WTC11 (cell line): ENCODE results near the gene TDRD1. TPM values are rescaled to one million over a fixed set of nuclear protein-coding genes. Genes with fewer than 3 reads are reported as not detected.

Experiments used
- ATAC-seq: fragments of 200-7000 bp; cut with Tn5 transposase; 2 replicates; pipeline ENCODE4 v1.10.0; 2021; ENCODE audit warnings: mild to moderate bottlenecking, moderate library complexity
- CTCF ChIA-PET: fragments of 300-600 bp; sonication (Branson Sonifier 250); formaldehyde crosslinking; loops from one replicate; lab custom pipeline; 2021; ENCODE audit warnings: antibody characterized with exemption; lab: Charles Lee
- POLR2A ChIA-PET: fragments of 350-600 bp; sonication (Branson Sonifier 250); formaldehyde crosslinking; loops from one replicate; lab custom pipeline; 2021; ENCODE audit warnings: antibody characterized with exemption; lab: Charles Lee
- DNase-seq: peaks from one replicate; pipeline ENCODE4 v3.0.0; 2021; ENCODE audit warnings: low spot score
- H3K27ac Mint-ChIP-seq: 2 replicates; pipeline ENCODE4 v1.8.0; 2021; ENCODE audit warnings: mixed read lengths
- H3K27me3 Mint-ChIP-seq: 2 replicates; pipeline ENCODE4 v1.8.0; 2021; ENCODE audit warnings: low read depth, mild to moderate bottlenecking, moderate library complexity, mixed read lengths
- H3K36me3 Mint-ChIP-seq: 2 replicates; pipeline ENCODE4 v1.8.0; 2021; ENCODE audit warnings: mixed read lengths
- H3K4me1 Mint-ChIP-seq: 2 replicates; pipeline ENCODE4 v1.8.0; 2022; ENCODE audit warnings: mixed read lengths
- H3K4me3 Mint-ChIP-seq: 2 replicates; pipeline ENCODE4 v1.8.0; 2021; ENCODE audit warnings: mild to moderate bottlenecking, moderate library complexity, mixed read lengths
- H3K9me3 Mint-ChIP-seq: 2 replicates; pipeline ENCODE4 v1.8.0; 2021; ENCODE audit warnings: mixed read lengths
- ARID4B ChIP-seq: sonication (generic); formaldehyde crosslinking; IDR thresholded peaks from 2 replicates; pipeline ENCODE4 v1.8.0; 2023; ENCODE audit warnings: missing genetic modification reagents, mild to moderate bottlenecking, borderline replicate concordance
- CREB1 ChIP-seq: sonication (generic); formaldehyde crosslinking; IDR thresholded peaks from 2 replicates; pipeline ENCODE4 v1.8.0; 2023; ENCODE audit warnings: mild to moderate bottlenecking, missing genetic modification reagents
- FOXK1 ChIP-seq: sonication (generic); formaldehyde crosslinking; IDR thresholded peaks from 2 replicates; pipeline ENCODE4 v1.8.0; 2022; ENCODE audit warnings: mild to moderate bottlenecking, moderate library complexity, missing genetic modification reagents
- FOXP4 ChIP-seq: sonication (generic); formaldehyde crosslinking; IDR thresholded peaks from 2 replicates; pipeline ENCODE4 v1.8.0; 2022; ENCODE audit warnings: mild to moderate bottlenecking, missing genetic modification reagents
- JUN ChIP-seq: sonication (generic); formaldehyde crosslinking; IDR thresholded peaks from 2 replicates; pipeline ENCODE4 v1.8.0; 2023; ENCODE audit warnings: mild to moderate bottlenecking, missing genetic modification reagents
- NFATC4 ChIP-seq: fragments of 250-450 bp; sonication (Bioruptor Pico); IDR thresholded peaks from 2 replicates; pipeline ENCODE4 v1.9.0; 2021; ENCODE audit warnings: mild to moderate bottlenecking
- NFYB ChIP-seq: sonication (generic); formaldehyde crosslinking; conservative IDR thresholded peaks from 2 replicates; pipeline ENCODE4 v1.8.0; 2022; ENCODE audit warnings: low read depth, missing genetic modification reagents
- NR3C1 ChIP-seq: sonication (generic); formaldehyde crosslinking; conservative IDR thresholded peaks from 2 replicates; pipeline ENCODE4 v1.8.1; 2023; ENCODE audit warnings: low read depth, mild to moderate bottlenecking, missing genetic modification reagents
- OVOL2 ChIP-seq: fragments of 250-450 bp; sonication (Bioruptor Pico); IDR thresholded peaks from 2 replicates; pipeline ENCODE4 v1.9.0; 2021; ENCODE audit warnings: mild to moderate bottlenecking, borderline replicate concordance
- RORB ChIP-seq: fragments of 250-450 bp; sonication (Bioruptor Pico); IDR thresholded peaks from 2 replicates; pipeline ENCODE4 v1.9.0; 2021; ENCODE audit warnings: mild to moderate bottlenecking
- ZNF263 ChIP-seq: sonication (generic); formaldehyde crosslinking; IDR thresholded peaks from 2 replicates; pipeline ENCODE4 v1.8.1; 2022; ENCODE audit warnings: low read depth, mild to moderate bottlenecking, moderate library complexity, missing genetic modification reagents
- ZNF281 ChIP-seq: sonication (generic); formaldehyde crosslinking; IDR thresholded peaks from 2 replicates; pipeline ENCODE4 v1.8.0; 2023; ENCODE audit warnings: mild to moderate bottlenecking, missing genetic modification reagents
- ZNF317 ChIP-seq: sonication (generic); formaldehyde crosslinking; IDR thresholded peaks from 2 replicates; pipeline ENCODE4 v1.8.1; 2023; ENCODE audit warnings: low read depth, mild to moderate bottlenecking, moderate library complexity, missing genetic modification reagents, borderline replicate concordance
- total RNA-seq: library from RNA; stranded (reverse); gene quantifications from 3 replicates; pipeline ENCODE4 v1.2.3, GENCODE V29; 2021
- TF ChIP-seq, protein P1 (sequence below): sonication (generic); formaldehyde crosslinking; IDR thresholded peaks from 2 replicates; pipeline ENCODE4 v1.8.1; 2022; ENCODE audit warnings: mild to moderate bottlenecking, moderate library complexity, missing genetic modification reagents
- TF ChIP-seq, protein P2 (sequence below): sonication (generic); formaldehyde crosslinking; IDR thresholded peaks from 2 replicates; pipeline ENCODE4 v1.8.0; 2023; ENCODE audit warnings: missing genetic modification reagents
- TF ChIP-seq, protein P3 (sequence below): sonication (generic); formaldehyde crosslinking; IDR thresholded peaks from 2 replicates; pipeline ENCODE4 v1.8.1; 2022; ENCODE audit warnings: low read depth, mild to moderate bottlenecking, moderate library complexity, missing genetic modification reagents, borderline replicate concordance

Gene TDRD1
- total RNA-seq, 1 experiment from 2014 or later = 0.70 TPM

DNA sequence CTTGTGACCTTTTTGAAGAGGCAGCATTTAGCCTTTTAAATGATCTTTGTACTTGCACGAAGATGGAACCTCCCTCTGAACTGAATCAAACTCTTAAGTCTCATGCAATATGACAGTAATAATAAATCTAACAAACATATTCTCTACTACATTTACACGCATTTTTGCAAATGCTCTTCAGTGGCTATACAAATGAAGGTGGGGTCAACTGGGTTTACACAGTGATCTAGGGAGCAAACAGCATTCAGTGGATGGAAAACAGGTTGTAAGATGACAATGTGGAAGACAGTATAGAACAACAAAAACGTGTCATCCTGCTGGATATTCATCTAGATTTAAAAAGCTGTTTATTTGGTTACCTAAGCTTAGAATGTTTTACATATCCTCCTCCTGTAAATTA is 12.7 kb upstream of the TDRD1 start:
- Mint-ChIP-seq H3K27ac (peak overlapping the region; percentile 73), H3K36me3 (peaks cover 44% of the 10 kb centered on the region), H3K4me3 (peak overlapping the region; percentile 45), H3K4me1 (peaks cover 36% of the 10 kb centered on the region), H3K9me3 (peaks cover 21% of the 10 kb centered on the region), H3K27me3 (no peaks in the 10 kb centered on the region)
- no peak for TF ChIP-seq ZNF281 (CRISPR knock-in tag)
- no peak for TF ChIP-seq FOXP4 (CRISPR knock-in tag)
- TF ChIP-seq JUN = no peak
- no peak for TF ChIP-seq CREB1 (CRISPR knock-in tag)
- TF ChIP-seq, protein P1, sequence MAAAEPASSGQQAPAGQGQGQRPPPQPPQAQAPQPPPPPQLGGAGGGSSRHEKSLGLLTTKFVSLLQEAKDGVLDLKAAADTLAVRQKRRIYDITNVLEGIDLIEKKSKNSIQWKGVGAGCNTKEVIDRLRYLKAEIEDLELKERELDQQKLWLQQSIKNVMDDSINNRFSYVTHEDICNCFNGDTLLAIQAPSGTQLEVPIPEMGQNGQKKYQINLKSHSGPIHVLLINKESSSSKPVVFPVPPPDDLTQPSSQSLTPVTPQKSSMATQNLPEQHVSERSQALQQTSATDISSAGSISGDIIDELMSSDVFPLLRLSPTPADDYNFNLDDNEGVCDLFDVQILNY = no peak
- no peak for TF ChIP-seq FOXK1
- no peak for TF ChIP-seq RORB (CRISPR knock-in tag)
- TF ChIP-seq NR3C1 (CRISPR knock-in tag) = no peak
- no peak for TF ChIP-seq OVOL2
- TF ChIP-seq ZNF263 = no peak
- DNase-seq (no peak), ATAC-seq (no peak)
- ChIA-PET POLR2A (no interaction called here), CTCF (no interaction called here)

DNA sequence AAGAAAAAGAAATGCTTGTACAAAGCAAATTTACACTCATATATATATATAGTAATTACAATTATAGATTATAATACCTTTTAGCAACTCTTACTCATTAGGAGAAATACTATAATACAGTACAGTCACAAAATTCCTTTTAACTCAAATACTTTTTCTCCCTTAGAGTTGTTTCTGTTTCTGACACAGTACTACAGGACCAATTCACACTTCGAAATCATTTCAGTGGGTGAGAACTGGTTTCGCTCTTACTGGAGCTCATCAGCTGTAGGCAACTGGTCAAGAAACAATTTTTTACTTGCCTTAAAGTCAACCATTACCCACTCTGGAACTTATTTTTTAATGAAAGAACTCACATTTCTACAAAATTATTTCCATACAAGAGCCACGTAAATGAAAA is 11.2 kb upstream of the TDRD1 start:
- CTCF ChIA-PET = interaction anchor here (0.7 kb wide), 1 partner anchor 291 kb away, joined by 3 read pairs; no protein-coding TSS in a partner anchor
- Mint-ChIP-seq H3K4me1 (peaks cover 48% of the 10 kb centered on the region), H3K36me3 (peaks cover 34% of the 10 kb centered on the region), H3K27ac (no peak overlapping the region), H3K9me3 (peaks cover 21% of the 10 kb centered on the region), H3K27me3 (no peaks in the 10 kb centered on the region), H3K4me3 (no peak overlapping the region)
- DNase-seq = no peak
- ATAC-seq = no peak
- POLR2A ChIA-PET = interaction anchor here (0.7 kb wide), 1 partner anchor 363 kb away, joined by 5 read pairs; no protein-coding TSS in a partner anchor
- TF ChIP-seq, protein P2, sequence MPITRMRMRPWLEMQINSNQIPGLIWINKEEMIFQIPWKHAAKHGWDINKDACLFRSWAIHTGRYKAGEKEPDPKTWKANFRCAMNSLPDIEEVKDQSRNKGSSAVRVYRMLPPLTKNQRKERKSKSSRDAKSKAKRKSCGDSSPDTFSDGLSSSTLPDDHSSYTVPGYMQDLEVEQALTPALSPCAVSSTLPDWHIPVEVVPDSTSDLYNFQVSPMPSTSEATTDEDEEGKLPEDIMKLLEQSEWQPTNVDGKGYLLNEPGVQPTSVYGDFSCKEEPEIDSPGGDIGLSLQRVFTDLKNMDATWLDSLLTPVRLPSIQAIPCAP (CRISPR knock-in tag) = no peak
- no peak for TF ChIP-seq ARID4B (CRISPR knock-in tag)
- no peak for TF ChIP-seq NFATC4 (CRISPR knock-in tag)
- no peak for TF ChIP-seq JUN
- no peak for TF ChIP-seq ZNF317
- no peak for TF ChIP-seq NFYB (CRISPR knock-in tag)
- TF ChIP-seq, protein P3, sequence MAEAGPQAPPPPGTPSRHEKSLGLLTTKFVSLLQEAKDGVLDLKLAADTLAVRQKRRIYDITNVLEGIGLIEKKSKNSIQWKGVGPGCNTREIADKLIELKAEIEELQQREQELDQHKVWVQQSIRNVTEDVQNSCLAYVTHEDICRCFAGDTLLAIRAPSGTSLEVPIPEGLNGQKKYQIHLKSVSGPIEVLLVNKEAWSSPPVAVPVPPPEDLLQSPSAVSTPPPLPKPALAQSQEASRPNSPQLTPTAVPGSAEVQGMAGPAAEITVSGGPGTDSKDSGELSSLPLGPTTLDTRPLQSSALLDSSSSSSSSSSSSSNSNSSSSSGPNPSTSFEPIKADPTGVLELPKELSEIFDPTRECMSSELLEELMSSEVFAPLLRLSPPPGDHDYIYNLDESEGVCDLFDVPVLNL (CRISPR knock-in tag) = no peak
